ENCODE results near the gene ABL2.

The ABL2 gene

DNA sequence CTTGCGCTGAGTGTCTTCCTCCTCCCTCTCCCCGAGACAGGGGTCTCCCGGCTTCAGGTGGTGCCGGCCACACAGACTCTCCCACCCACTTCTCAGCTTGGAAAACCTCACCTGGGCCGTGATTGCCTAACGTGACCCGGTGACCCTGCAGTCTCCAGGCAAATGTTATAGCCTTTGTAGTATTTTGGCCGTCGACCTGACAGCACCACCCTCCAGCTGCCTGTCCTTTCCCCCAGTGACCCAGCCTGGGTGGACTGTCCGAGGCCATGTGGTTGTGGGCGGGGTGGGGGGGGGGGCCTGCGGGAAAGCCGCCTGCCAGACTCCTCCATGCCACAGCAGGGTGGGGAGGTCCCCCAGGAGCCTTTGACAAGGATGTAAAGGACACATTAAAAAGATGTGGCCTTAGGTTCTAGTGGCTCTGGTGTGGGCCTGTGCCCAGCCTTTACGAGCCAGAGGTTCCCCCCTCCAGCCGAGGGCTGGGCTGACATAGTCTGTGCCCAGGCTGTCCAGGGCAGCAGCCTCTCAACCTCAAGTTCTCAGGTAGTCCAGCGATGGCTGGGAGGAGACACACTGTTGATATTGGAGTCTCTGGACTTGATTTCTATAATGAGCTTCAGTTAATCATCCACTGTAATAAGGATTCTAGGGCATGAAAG lies 139.5 kb downstream of the ABL2 start:
- no peak for FAIRE-seq

- FAIRE-seq: no peak
Observed at GRCh38 chr1:179087665-179088064, 141.8 kb downstream of the ABL2 start.

DNA sequence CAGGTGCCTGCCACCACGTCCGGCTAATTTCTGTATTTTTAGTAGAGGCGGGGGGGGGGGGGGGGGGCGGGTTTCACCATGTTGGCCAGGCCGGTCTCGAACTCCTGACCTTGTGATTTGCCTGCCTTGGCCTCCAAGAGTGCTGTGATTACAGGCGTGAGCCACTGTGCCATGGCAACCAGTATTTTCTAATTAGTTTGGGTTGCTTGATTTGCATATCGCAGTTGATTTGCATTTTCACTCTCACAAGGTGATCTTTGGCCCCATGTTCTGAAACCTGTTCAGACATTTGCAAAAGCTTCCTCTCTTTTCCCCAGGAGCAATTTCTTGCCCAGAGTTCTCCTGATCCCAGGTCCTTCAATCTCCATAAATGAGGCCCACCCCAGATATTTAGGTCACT lies 145.9 kb downstream of the ABL2 start:
- no peak for FAIRE-seq

DNA sequence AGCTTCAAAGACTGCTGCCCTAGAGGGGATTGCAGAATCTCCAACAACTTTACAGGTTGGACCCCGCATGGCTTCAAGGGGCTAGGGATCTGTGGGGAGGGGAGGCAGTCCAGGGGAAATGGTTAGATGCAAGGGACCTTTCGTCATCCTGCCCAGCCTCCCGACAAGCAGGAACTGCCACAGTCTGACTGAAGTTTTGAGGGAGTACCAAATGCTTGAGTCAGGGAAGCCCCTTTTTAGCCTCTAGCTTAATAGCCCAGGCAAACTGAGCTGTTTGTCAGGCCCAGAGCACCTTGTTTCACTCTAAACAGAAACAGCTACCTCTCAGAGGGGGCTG lies 146.5 kb downstream of the ABL2 start:
- no peak for FAIRE-seq

DNA sequence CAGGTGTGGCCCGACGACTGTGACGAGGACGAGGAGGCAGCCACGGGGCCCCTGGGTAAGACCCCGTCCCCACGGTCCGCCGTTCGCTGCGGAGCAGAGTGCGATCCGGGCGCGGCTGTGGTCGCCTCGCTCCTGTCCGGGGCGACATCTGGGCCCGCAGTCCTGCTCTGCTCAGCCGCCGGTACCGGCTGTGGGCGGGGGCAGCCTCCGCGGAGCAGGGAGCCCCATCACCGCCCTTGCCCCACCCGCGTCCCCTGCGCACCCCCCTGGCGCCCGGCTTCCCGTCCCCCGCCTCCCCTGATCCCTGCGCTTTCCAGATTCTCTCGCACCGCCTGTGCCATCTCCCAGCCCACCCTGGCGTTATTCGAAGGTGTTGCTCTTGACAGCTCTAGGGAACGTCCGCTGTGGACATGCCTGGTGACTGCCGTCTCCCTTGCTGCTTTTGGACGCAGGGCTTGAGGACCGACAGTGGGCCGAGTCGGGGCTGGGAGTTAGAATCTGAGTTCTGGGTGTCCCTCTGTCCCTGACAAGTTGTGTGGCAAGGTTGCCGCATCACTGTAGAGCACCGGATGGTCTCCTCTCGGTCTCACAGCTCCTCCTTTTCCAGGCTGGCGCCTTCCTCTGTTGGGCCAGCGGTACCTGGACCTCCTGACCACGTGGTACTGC lies 147.0 kb downstream of the ABL2 start:
- FAIRE-seq: no peak

DNA sequence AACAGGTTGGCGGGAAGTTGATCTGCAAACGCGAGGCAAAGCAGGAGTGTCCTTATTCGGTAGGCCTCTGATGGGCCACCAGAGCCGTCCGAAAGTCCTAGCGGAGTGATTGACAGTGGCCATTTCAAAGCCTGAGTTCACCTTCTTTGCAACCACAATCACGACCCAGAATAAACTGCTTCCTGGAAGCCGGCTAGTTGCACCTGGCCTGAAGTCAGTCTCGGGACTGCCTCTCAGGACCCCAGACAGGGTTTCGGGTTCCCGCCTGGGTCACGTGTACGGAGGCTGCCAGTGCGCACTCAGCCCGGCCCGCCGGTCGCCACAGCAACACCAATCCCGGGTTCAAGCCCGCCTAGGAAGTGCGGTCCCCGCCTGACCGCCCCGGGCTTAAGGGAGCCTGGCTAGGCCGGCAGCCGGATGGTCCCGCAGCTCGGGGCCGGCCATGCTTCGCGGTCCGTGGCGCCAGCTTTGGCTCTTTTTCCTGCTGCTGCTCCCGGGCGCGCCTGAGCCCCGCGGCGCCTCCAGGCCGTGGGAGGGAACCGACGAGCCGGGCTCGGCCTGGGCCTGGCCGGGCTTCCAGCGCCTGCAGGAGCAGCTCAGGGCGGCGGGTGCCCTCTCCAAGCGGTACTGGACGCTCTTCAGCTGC lies 147.7 kb downstream of the ABL2 start, which contains the start of gene TOR3A:
Gene TOR3A, plus strand, starts transcription at position 384 of the 646 bp plus-strand sequence. Its CDS starts 59 bp downstream, at position 443.
- FAIRE-seq: peak; percentile 93

DNA sequence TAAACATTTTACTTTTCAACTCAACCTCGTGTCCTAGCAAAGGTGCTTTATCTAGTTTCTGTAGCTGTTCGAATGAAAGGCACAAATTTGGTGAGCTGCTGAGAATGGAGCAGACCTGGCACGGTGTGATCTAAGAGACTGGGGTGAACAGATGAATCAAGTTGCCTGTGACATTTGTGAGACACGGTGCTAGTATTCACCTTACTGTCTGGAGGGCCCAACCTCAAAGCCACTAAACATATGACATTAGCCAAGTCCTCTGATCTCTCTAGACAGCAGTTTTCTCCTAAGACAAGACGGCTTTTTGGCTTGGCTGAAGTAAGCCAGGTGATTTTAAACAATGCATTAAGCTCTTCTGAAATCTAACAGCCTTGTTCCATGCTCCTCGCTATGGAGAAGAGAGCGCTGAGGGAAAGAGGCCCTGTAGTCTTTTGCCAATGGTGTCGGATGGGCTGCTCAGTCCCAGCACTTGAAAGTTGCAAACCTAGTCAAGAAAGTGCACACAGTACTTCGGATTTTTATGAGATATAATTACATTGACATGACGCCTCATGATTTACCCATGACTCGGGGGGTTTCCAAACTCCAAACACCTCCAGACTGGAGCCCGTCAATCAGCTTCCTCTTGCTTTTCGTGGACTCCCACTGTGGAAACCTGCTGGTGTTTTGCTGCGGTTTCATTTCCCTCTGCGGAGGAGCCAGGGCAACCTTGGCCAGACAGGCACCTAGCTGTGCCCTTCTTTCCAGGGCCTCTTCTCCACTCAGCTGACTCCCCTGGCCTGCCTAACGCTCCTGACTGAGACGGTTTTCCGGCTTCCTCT lies 148.4 kb downstream of the ABL2 start:
- FAIRE-seq: no peak

- peak; percentile 91 for FAIRE-seq
Observed at GRCh38 chr1:179079113-179079761, 150.2 kb downstream of the ABL2 start.

DNA sequence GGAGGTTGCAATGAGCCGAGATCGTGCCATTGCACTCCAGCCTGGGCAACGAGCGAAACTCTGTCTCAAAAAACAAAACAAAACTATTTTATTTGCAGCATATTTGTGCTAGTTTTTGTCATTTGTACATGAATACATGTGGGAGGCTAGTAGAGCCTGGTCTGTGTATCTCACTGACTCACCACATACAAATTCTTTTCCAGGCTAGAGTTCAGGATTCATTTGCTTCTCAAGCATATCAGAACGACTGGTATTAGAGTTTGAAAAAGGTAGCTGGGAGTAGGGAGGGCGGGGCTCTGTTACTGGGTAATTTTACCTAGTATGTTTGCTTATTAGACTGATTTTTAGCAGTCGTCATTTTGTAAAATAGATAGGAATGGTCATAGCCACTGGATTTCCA lies 152.1 kb downstream of the ABL2 start:
- FAIRE-seq: no peak

GRCh38 chr1:179066471-179066870 lies 163.0 kb downstream of the ABL2 start:
- FAIRE-seq: no peak

GRCh38 chr1:179061360-179062282 lies 167.9 kb downstream of the ABL2 start:
- no peak for FAIRE-seq

DNA sequence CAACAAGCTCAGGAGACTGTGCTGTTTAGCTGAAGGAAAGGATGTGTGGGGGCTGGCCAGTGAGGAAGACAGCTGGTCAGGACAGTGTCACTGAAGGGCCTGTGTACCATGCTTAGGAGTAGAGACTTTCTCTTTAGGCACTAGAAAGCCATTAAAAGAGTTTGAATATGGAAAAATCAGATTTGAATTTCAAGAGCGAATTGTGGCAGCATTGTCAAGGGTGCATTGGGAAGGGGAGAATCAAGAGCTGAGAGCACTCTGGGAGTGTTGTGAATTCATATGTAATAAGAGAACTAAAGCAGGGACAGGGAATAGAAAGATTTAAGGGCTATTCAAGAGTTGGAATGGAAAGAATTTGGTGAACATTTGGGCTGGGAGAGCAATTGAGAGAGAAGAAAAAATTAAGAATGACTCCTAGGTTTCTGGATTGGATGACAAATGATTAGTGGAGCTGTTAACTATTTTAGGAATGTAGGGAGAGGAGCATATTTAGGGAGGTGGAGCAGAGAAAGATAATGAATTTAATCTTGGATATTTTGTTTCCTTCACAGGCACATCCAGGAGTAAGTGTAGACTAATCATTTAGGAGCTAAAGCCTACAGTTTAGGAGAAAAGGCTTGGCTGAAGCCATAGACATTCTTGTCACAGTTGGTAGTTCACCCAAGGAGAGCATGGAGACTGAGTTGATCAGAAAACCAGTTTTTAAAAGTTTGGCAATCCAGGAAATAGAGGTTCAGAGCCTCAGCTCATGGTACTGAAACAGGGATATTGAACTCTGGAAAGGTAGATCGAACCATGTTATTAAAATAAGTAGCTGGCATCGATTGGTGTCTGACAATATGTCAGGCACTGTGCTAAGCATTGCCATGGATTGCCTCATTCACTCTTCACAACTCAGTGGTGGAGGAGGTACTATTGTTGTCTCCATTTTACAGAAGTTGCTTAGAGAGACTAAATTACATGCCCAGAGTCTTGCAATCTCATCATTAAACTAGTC lies 170.7 kb downstream of the ABL2 start:
- no peak for FAIRE-seq

GRCh38 chr1:179055937-179056336 lies 173.5 kb downstream of the ABL2 start:
- no peak for FAIRE-seq

- no peak for FAIRE-seq
Observed at GRCh38 chr1:179053486-179053885, 176.0 kb downstream of the ABL2 start.

GRCh38 chr1:179052776-179053175 lies 176.7 kb downstream of the ABL2 start:
- FAIRE-seq: no peak
